Large intestine (tissue), 3 donors: ENCODE results near the gene HLA-DQA1. TPM values are rescaled to one million over a fixed set of nuclear protein-coding genes. Genes with fewer than 3 reads are reported as not detected.
"Not testable (repeated sequence)": the region's sequence is repeated elsewhere in the genome, so short reads cannot be mapped to it uniquely, and the experiment has no call there.

Experiments used
- DNase-seq, 2 donors: peaks; one replicate each; pipeline versions ENCODE4 v3.0.0 to v3.0.0-alpha.2; 2013
- H3K27ac ChIP-seq: one replicate; pipeline ENCODE4 v1.5.1; 2013; ENCODE audit warnings: low read length
- H3K27me3 ChIP-seq: 2 replicates; pipeline ENCODE4 v1.6.1; 2013; ENCODE audit warnings: low read length; ENCODE audit not compliant: control insufficient read depth, insufficient read depth
- H3K36me3 ChIP-seq: 2 replicates; pipeline ENCODE4 v1.6.1; 2013; ENCODE audit warnings: low read length; ENCODE audit not compliant: control insufficient read depth, insufficient read depth
- H3K4me1 ChIP-seq: one replicate; pipeline ENCODE4 v1.6.1; 2013; ENCODE audit warnings: low read length; ENCODE audit not compliant: control insufficient read depth, insufficient read depth
- H3K4me3 ChIP-seq: one replicate; pipeline ENCODE4 v1.5.1; 2013; ENCODE audit warnings: low read length
- H3K9me3 ChIP-seq: one replicate; pipeline ENCODE4 v1.6.1; 2013; ENCODE audit warnings: mild to moderate bottlenecking, low read depth, low read length, moderate library complexity; ENCODE audit not compliant: control insufficient read depth
- WGBS: methylation state at CpG from one replicate; pipeline ENCODE4 v1.1.5; 2013; ENCODE audit warnings: low lambda C conversion rate; ENCODE audit not compliant: insufficient coverage; 5-methylcytosine and 5-hydroxymethylcytosine counted together
- polyA plus RNA-seq: library from polyadenylated mRNA; unstranded; fragments of 120-200 nt; gene quantifications from one replicate; pipeline ENCODE4 v1.2.1, GENCODE V29; 2013

HLA-DQA1 gene
- polyA plus RNA-seq, 1 donor, result 53.4 TPM

DNA sequence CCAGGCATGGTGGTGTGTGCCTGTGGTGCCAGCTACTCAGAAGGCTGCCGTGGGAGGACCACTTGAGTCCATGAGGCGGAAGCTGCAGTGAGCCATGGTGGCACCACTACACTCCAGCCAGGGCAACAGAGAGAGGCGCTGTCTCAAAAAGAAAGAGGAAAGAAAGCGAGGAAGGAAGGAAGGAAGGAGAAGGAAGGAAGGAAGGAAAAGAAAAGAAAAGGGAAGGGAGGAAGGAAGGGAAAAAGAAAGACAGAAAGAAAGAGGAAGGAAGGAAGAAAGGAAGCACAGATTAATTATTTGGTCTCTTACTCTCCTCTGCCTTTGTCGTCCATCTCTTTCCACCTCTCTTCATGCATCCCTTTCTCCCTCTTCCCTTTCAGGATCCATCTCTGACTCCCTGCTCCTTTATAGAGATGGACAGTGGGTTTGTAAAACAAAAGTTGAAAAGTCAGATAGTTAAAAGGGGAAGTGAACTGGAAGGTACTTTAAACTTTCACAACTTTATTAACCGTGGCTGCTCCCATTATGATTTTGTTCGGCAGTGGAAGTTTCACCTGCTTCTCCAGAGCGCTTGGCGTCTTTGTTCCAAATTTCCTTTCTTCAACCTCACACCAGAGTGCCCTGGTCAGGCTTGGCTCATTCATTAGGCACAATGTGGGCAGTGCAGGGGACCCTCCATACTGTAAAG is 1.5 kb downstream of the HLA-DQA1 start:
- WGBS, result 100% methylated on average over 1 of the region's 9 CpGs
- H3K27me3 ChIP-seq, result no peaks in the 10 kb centered on the region
- no peaks in the 10 kb centered on the region for H3K9me3 ChIP-seq
- DNase-seq, result no peak
- no peak overlapping the region for H3K27ac ChIP-seq
- no peak overlapping the region for H3K4me3 ChIP-seq
- H3K4me1 ChIP-seq, result no peaks in the 10 kb centered on the region
- no peaks in the 10 kb centered on the region for H3K36me3 ChIP-seq

DNA sequence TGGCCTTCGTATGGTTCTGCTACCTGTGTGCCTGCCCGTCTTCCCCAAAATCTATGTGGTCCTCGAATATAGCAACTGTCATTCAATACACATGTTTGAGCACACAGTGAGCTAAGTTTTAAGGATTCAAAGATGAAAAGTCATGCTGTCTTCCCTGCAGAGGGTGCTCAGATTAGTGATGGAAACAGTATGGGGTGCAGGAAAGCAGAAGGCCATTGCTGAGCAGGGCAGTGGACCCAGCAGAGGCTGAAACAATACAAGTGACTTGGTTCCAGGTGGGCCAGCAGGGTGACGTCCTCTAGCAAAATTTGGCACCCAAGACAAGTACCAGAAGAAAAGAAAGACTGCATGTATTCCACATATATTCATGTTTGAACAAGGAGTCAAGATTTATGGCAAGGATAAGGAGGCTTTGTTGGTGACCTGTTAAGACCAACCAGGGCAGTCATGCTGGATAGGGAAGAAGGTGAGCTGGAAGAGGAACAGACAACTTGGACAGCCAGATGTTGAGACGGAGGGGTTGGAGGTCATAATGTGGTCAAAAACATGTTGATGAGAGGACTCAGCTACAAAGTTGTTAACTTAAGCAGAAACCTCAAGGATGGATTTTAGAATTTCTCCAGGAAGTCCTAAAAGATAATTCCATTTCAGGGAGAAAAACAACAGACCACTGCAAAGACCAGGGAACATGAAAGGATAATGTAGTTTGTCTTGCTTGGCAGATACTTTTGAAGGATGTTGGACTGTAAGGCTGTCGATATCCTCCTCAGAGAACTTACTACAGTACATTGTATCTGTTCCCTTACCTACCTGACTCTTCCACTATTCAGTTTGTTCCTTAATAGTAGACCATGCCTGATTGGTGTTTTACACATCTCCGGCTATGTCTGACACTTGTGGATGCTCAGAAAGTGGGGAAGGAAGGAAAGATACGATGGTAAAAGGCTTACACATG is 2.5 kb downstream of the HLA-DQA1 start:
- no peak overlapping the region for H3K4me3 ChIP-seq
- H3K27ac ChIP-seq, result no peak overlapping the region
- 60% methylated on average over 1 of the region's 8 CpGs for WGBS
- DNase-seq, result no peak
- no peaks in the 10 kb centered on the region for H3K36me3 ChIP-seq
- H3K27me3 ChIP-seq, result no peaks in the 10 kb centered on the region
- no peaks in the 10 kb centered on the region for H3K4me1 ChIP-seq
- H3K9me3 ChIP-seq, result no peaks in the 10 kb centered on the region

DNA sequence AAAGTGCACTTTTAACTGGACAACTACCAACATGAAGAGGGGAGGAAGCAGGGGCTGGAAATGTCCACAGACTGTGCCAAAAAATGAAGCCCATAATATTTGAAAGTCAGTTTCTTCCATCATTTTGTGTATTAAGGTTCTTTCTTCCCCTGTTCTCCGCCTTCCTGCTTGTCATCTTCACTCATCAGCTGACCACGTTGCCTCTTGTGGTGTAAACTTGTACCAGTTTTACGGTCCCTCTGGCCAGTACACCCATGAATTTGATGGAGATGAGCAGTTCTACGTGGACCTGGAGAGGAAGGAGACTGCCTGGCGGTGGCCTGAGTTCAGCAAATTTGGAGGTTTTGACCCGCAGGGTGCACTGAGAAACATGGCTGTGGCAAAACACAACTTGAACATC is 3.9 kb downstream of the HLA-DQA1 start:
- H3K27ac ChIP-seq, result no peak overlapping the region
- H3K36me3 ChIP-seq, result no peaks in the 10 kb centered on the region
- no peak overlapping the region for H3K4me3 ChIP-seq
- no peaks in the 10 kb centered on the region for H3K4me1 ChIP-seq
- DNase-seq, result no peak
- no peaks in the 10 kb centered on the region for H3K27me3 ChIP-seq
- H3K9me3 ChIP-seq, result no peaks in the 10 kb centered on the region
- WGBS, result 82% methylated on average over 3 of the region's 6 CpGs

DNA sequence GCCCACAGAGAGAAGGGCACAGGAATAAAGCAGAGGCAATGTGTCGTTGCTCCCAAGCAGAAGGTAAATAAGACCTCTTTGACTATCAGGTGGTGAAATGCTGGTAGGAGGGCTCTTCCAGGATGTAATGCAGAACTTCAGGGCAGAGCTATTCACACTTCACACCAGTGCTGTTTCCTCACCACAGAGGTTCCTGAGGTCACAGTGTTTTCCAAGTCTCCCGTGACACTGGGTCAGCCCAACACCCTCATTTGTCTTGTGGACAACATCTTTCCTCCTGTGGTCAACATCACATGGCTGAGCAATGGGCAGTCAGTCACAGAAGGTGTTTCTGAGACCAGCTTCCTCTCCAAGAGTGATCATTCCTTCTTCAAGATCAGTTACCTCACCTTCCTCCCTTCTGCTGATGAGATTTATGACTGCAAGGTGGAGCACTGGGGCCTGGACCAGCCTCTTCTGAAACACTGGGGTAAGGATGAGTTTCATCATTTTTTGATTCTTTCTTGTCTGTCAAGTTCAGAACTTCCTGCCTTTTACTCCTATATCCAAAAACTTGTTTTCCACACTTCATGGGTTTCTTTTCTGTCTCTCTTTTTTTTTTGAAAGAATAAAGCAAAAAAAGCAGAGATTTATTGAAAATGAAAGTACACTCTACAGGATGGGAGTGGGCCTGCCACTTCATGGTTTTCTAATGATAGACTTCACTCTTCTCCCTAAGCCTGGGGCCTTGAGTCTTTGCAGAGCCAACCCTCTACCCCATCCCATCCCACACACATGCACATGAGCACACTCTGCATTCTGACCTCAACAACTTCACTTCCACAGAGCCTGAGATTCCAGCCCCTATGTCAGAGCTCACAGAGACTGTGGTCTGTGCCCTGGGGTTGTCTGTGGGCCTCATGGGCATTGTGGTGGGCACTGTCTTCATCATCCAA is 4.8 kb downstream of the HLA-DQA1 start:
- not testable (repeated sequence) for H3K4me3 ChIP-seq, H3K9me3 ChIP-seq, H3K36me3 ChIP-seq, H3K27me3 ChIP-seq, DNase-seq, H3K4me1 ChIP-seq, H3K27ac ChIP-seq
- no CpG with 5 or more reads among the region's 2 CpGs for WGBS

DNA sequence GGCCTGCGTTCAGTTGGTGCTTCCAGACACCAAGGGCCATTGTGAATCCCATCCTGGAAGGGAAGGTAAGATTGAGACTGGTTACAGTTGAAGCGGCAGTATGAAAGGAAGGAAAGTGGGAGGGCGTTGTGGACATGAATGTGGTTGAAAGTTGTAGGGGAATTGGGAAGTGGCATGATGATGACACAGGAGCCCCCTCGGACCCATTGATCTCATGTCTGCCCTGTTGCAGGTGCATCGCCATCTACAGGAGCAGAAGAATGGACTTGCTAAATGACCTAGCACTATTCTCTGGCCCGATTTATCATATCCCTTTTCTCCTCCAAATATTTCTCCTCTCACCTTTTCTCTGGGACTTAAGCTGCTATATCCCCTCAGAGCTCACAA is 5.5 kb downstream of the HLA-DQA1 start:
- no CpG with 5 or more reads among the region's 6 CpGs for WGBS
- no peak for DNase-seq

DNA sequence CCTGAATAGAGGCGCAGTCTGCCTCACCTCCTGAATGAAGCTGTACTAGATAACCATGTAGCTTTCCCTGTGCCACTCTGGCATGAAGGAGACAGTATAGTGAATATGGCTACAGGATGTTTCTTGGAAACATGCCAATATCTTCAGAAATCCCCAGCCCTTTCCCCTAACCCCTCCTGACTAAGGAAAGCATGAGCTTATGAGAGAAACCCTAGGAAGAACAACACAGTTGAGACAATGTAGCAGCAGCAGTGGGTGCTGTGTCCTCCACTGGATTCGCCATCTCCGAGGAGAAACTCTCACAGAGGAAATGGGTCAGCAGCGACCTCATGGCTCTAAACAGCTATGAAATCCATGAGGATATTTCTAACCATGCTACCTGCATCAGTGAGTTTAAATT is 6.7 kb downstream of the HLA-DQA1 start:
- H3K27ac ChIP-seq, result no peak overlapping the region
- H3K9me3 ChIP-seq, result no peaks in the 10 kb centered on the region
- H3K36me3 ChIP-seq, result no peaks in the 10 kb centered on the region
- no peaks in the 10 kb centered on the region for H3K4me1 ChIP-seq
- H3K27me3 ChIP-seq, result no peaks in the 10 kb centered on the region
- DNase-seq, result no peak
- no CpG with 5 or more reads among the region's 4 CpGs for WGBS
- no peak overlapping the region for H3K4me3 ChIP-seq

More for the DNA sequence above, 5.5 kb downstream of the HLA-DQA1 start:
- no peaks in the 10 kb centered on the region for H3K36me3 ChIP-seq
- no peak overlapping the region for H3K27ac ChIP-seq
- H3K27me3 ChIP-seq, result no peaks in the 10 kb centered on the region
- no peaks in the 10 kb centered on the region for H3K4me1 ChIP-seq
- H3K4me3 ChIP-seq, result no peak overlapping the region
- no peaks in the 10 kb centered on the region for H3K9me3 ChIP-seq

DNA sequence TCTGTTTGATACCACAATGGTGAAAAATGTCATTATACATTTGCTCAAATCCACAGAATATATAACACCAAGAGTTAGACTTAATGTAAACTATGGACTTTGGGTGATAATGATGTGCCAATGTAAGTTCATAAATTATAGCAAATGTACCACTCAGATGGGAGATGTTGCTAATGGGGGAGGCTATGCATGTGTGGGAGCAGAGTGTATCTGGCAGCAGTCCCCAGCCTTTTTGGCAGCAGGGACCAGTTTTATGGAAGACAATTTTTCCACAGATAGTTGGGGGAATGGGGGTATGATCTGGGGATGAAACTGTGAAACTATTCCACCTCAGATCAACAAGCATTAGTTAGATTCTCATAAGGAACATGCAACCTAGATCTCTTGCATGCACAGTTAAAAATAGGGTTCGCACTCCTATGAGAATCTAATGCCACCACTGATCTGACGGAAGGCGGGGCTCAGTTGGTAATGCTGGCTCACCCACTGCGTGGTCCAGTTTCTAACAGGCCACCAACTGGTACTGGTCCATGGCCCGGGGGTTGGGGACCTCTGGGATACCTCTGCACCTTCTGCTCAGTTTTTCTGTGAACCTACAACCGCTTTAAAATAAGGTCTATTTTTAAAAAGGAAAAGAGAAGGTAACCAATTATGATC is 8.0 kb downstream of the HLA-DQA1 start:
- no peak for DNase-seq
- Histone ChIP-seq H3K4me3 (no peak overlapping the region), H3K4me1 (no peaks in the 10 kb centered on the region), H3K36me3 (no peaks in the 10 kb centered on the region), H3K9me3 (no peaks in the 10 kb centered on the region), H3K27me3 (no peaks in the 10 kb centered on the region), H3K27ac (no peak overlapping the region)
- no CpG with 5 or more reads among the region's 6 CpGs for WGBS

DNA sequence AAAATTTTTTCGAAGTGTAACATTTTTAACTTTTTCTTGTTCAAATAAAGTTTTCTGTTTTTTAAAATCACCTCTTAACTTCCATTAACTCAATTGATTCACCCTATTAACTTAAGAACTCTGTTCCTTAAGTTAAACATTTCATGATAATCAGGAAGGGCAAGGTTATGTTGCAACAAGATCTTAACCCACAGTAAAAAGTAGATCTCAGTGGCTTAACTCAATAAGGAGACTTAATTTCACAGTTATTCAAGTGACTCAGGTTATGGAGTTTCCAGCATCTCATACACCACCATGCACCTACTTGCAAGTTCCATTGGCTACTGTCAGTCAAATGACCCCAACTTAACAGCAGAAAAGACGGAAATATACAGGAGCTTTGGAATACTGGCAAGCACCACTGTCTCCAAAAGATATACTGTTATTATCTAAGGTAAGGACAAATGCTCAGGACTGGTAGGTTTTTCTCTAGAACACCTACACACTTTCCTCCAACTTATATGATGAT is 18.1 kb downstream of the HLA-DQA1 start:
- no peaks in the 10 kb centered on the region for H3K36me3 ChIP-seq

DNA sequence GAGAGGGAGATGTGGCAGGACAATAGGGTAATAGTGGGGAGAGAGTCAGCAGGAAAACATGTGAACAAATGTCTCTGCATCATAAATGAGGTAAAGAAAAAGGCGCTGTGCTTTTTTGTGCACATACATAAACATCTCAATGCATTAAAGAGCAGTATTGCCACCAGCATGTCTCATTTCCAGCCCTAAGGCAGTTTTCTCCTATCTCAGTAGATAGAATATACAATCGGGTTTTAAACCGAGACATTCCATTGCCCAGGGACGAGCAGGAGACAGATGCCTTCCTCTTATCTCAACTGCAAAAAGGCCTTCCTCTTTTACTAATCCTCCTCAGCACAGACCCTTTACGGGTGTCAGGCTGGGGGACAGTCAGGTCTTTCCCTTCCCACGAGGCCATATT is 20.1 kb downstream of the HLA-DQA1 start:
- not testable (repeated sequence) for H3K36me3 ChIP-seq, H3K4me1 ChIP-seq, H3K27ac ChIP-seq, H3K9me3 ChIP-seq, DNase-seq, H3K27me3 ChIP-seq, H3K4me3 ChIP-seq
- WGBS, result no CpG with 5 or more reads among the region's 6 CpGs

More for the DNA sequence above, 18.1 kb downstream of the HLA-DQA1 start:
- Histone ChIP-seq H3K27me3 (peaks cover 3% of the 10 kb centered on the region), H3K27ac (no peak overlapping the region), H3K9me3 (no peaks in the 10 kb centered on the region), H3K4me3 (no peak overlapping the region), H3K4me1 (no peaks in the 10 kb centered on the region)
- DNase-seq, result no peak
- WGBS, result no CpG with 5 or more reads among the region's 2 CpGs
